HG03025 (cell line): ENCODE results near the gene SMYD5.
"Not testable (repeated sequence)": the region's sequence is repeated elsewhere in the genome, so short reads cannot be mapped to it uniquely, and the experiment has no call there.

Source experiments
- ATAC-seq: cut with Tn5 transposase; IDR thresholded peaks from one replicate; pipeline ENCODE4 v1.9.1; 2021; ENCODE audit warnings: mild to moderate bottlenecking, moderate library complexity; ENCODE audit not compliant: unreplicated experiment, low FRiP score

SMYD5 gene

GRCh38 chr2:73257425-73258125 is 43.5 kb downstream of the SMYD5 start:
- ATAC-seq = no peak

- ATAC-seq = no peak
Observed at GRCh38 chr2:73258186-73258912, 44.3 kb downstream of the SMYD5 start.

GRCh38 chr2:73258913-73259215 is 44.8 kb downstream of the SMYD5 start:
- ATAC-seq = no peak

- no peak for ATAC-seq
Observed at GRCh38 chr2:73259276-73259675, 45.2 kb downstream of the SMYD5 start.

GRCh38 chr2:73259704-73260337 is 45.8 kb downstream of the SMYD5 start:
- no peak for ATAC-seq

- ATAC-seq = no peak
Observed at GRCh38 chr2:73260338-73260984, 46.4 kb downstream of the SMYD5 start.

- no peak for ATAC-seq
Observed at GRCh38 chr2:73262108-73262651, 48.1 kb downstream of the SMYD5 start.

- ATAC-seq = not testable (repeated sequence)
Observed at GRCh38 chr2:73262691-73263429, 48.8 kb downstream of the SMYD5 start.

GRCh38 chr2:73263540-73264331 is 49.7 kb downstream of the SMYD5 start:
- ATAC-seq = no peak

GRCh38 chr2:73264332-73264606 is 50.2 kb downstream of the SMYD5 start:
- ATAC-seq = no peak

GRCh38 chr2:73264783-73265182 is 50.7 kb downstream of the SMYD5 start:
- ATAC-seq = no peak

- no peak for ATAC-seq
Observed at GRCh38 chr2:73265298-73266060, 51.4 kb downstream of the SMYD5 start.

- ATAC-seq = no peak
Observed at GRCh38 chr2:73266061-73266901, 52.2 kb downstream of the SMYD5 start.

- ATAC-seq = no peak
Observed at GRCh38 chr2:73267008-73267407, 53.0 kb downstream of the SMYD5 start.

- ATAC-seq = no peak
Observed at GRCh38 chr2:73268366-73268829, 54.4 kb downstream of the SMYD5 start.

- ATAC-seq = peak; percentile 93
Observed at GRCh38 chr2:73268830-73269685, 55.0 kb downstream of the SMYD5 start.
